Hindlimb muscle (tissue), 1 donor: ENCODE measurements around the gene NR2F1-AS1. TPM values are rescaled to one million over a fixed set of nuclear protein-coding genes. Genes with fewer than 3 reads are reported as not detected.

Experiments
- DNase-seq: peaks from one replicate; pipeline ENCODE4 v3.0.0-alpha.2; 2013
- polyA plus RNA-seq: library from polyadenylated mRNA; unstranded; fragments of 120-200 nt; gene quantifications from one replicate; pipeline ENCODE4 v1.2.1, GENCODE V29; 2013; ENCODE audit not compliant: insufficient read length

NR2F1-AS1 gene
- polyA plus RNA-seq, 1 donor = 2.7 TPM

GRCh38 chr5:93589152-93589828 lies 8.3 kb upstream of the NR2F1-AS1 start:
- no peak for DNase-seq

DNA sequence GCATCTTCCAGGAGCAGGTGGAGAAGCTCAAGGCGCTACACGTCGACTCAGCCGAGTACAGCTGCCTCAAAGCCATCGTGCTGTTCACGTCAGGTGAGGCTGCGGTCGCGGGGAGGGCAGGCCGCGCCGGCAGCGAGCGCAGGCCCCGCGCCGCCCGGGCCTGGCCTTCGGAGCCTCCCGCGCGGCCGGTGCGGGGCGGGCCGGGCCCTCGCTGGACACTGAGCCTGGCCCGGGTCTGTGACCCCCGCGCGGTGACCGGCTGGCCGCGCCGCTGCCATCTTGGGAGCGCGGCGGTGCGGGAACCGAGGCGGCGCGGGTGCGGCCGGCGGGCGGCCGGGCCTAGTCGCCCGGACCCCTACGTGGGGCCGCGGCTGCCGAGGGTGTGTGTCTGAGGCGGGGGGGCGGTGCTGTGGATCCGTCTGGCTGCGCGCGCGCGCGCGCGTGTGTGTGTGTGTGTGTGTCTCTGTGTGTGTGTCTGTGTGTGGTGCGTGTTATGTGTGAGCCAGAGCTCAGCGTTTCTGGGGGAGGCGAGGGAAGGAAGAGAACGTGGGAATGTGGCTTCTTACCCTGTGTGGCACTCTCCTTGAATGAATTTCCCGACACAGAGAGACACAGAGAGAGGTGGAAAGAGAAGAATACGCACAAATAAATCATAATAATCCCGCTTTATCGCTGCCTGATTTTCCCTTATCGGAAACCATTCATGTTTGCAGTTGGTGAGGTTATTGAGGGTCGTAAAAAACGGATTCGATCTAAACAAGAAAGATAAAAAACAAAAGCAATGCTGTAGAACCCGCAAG lies 7.5 kb upstream of the NR2F1-AS1 start:
- DNase-seq = no peak

GRCh38 chr5:93587597-93588351 lies 6.8 kb upstream of the NR2F1-AS1 start:
- no peak for DNase-seq

GRCh38 chr5:93586736-93587596 lies 5.9 kb upstream of the NR2F1-AS1 start:
- no peak for DNase-seq

GRCh38 chr5:93585767-93586385 lies 4.9 kb upstream of the NR2F1-AS1 start:
- no peak for DNase-seq

DNA sequence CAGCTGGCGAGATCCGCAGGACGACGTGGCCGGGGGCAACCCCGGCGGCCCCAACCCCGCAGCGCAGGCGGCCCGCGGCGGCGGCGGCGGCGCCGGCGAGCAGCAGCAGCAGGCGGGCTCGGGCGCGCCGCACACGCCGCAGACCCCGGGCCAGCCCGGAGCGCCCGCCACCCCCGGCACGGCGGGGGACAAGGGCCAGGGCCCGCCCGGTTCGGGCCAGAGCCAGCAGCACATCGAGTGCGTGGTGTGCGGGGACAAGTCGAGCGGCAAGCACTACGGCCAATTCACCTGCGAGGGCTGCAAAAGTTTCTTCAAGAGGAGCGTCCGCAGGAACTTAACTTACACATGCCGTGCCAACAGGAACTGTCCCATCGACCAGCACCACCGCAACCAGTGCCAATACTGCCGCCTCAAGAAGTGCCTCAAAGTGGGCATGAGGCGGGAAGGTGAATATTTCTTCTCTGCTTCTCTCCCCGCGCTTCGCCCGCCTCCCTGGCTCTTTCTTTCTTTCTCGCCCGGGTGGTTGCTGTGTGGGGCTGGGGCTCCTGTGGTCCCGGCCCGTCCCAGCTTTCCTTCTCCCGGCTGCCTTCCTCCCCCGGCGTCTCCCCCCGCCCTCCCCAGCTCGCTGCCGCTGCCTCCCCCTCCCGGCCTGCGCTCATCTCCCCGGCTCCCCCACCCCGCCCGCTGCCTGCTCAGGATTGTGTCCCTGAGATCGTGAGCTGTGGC lies 4.2 kb upstream of the NR2F1-AS1 start:
- DNase-seq = no peak

DNA sequence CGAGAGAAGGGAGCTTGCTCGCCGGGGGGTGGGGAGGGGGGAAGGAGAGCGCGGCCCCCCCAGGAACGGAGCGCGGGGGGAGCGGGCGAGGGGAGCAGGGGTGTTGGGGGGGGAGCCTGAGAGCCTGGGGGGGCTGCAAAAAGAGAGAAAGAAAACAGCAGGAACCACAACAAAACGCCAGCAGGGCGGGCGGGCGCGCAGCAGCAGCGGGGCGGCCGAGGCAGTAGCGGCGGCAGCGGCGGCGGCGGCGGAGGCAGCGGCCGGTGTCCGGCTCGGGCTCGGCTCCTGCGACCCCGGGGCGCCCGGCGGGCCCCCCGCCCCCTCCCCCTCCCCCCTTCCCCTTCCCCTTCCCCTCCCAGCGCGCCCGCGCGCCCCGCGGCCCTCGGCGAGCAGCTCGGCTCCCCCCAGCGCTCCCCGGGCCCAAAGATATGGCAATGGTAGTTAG lies 3.6 kb upstream of the NR2F1-AS1 start:
- DNase-seq = no peak

DNA sequence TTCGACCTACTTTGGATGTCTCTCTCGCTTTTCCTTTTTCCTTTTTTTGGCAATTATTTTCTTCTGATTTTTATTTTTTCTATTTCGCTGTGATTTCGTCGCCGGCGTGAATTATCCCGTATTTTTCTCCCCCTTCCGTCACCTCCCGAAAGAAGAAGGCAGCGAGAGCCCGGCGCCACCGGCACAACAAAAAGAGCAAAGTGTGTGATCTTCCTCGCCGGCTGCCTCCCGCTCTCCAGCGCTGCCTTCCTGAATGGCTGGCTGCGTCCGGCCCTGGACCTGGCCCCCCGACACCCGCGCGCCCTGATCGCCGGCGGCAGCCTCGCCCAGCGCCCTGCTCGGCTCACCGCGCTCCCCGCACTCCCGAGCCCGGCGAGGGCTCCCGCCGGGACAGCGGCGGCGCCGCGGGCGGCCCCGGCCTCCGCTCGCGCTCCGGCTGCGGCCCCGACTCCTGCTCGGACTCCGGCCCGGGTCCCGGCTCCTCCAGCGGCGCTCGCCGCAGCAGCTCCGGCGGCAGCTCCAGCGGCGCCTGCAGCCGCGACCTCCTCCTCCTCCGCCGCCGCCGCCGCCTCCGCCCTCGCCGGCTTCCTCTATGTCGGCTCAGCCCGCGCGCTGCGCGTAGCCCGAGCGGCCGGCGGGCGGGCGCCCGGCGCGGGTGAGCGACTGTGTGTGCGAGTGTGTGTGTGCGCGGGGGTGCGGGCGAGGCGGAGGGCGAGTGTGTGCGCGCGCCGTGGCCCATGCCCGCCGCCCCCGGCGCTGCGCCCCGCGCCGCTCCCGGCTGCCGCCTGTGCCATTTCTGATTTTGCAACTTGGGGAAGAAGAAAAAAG lies 3.0 kb upstream of the NR2F1-AS1 start:
- DNase-seq = no peak

- no peak for DNase-seq
Measured at GRCh38 chr5:93583439-93583767, 2.4 kb upstream of the NR2F1-AS1 start.

- DNase-seq = peak; percentile 72
Measured at GRCh38 chr5:93582677-93583438, 1.8 kb upstream of the NR2F1-AS1 start, which contains the start of gene NR2F1. Gene NR2F1 (plus strand): TSS chr5:93583222. CDS start chr5:93585024, 1,802 bp downstream.

GRCh38 chr5:93582167-93582462 lies 1.1 kb upstream of the NR2F1-AS1 start:
- no peak for DNase-seq

DNA sequence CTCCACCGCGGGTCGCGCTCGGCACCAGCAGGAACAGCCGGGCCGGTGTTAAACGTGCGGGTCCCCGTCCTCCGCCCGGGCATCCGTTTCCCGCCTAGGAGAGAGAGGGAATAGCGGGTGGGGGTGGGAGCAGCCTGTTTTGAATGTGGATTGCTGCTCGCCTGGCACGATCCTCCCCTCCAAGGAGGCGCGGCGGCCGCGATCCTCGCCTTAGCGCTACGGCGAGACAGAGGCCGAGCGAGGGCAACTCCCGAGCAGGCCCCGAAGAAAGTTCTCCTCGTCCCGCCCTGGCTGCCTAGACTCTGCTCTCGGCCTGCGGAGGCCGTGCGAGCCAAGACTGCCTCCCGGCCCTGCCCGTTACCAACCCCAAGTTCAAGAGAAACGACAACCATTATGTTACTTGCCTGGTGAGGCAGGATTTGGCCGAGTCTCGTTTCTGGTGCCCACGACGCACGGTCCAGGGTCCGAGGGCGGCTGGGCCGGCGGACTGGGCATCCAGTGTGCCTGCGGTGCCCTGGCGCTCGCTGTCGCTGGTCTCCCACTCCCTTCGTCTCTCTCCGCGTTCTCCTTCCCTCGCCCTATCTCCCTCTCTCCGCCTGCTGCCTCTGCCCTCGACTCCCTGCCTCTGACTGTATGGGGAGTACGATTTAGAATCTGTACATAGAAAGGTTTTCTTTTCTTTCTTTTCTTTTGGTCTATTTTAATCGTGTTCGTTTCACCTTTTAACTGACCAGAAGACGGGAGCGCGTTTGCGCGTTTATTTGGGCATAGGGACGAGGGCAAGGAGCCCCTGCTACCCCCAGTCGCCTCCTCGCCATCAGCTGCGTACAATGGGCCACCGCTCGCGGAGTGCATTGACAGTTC lies 724 bp downstream of the NR2F1-AS1 start:
- no peak for DNase-seq

GRCh38 chr5:93579692-93580062 lies 1.3 kb downstream of the NR2F1-AS1 start:
- no peak for DNase-seq

DNA sequence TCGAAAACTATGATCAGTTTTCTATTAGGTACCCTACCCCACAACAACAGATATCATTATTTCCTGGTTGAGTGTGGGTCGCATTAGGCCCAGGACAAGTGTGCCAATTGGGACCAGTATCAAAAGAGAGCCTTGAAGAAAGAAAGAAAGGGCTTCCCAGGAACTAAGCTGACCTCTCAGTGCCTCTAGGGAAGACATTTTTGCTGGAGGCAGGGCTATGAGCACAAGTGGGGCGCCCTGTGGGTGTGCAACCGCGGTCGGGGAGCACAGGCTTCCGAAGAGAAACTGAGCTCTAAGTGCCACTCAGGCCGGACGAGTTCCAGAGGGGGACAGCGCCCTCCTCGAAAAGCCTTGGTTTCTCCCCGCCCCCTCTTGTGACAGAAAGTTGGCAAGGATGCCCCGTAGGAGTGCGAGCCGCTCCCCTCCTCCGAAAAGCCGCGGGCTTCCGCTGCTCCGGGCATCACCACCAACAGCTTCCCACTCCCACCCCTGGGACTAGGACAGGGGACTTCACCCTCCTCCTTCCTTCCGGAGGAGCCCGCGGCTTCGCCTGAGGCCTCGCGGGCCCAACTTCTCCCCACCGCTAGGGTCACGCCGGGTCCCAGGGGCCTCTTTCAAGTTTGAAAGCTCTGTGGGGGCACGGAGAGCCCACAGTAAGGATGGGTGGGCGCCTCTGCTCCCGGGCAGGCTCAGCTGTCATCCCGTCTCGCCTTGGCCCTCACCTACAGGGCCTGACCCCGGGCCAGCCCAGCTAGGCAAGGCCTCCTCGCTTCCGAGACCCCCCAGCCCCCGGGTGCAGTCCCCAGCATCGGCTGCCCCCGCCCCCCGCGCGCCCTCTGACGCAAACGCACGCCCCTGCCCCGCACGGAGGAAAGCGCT lies 2.0 kb downstream of the NR2F1-AS1 start:
- DNase-seq = no peak

DNA sequence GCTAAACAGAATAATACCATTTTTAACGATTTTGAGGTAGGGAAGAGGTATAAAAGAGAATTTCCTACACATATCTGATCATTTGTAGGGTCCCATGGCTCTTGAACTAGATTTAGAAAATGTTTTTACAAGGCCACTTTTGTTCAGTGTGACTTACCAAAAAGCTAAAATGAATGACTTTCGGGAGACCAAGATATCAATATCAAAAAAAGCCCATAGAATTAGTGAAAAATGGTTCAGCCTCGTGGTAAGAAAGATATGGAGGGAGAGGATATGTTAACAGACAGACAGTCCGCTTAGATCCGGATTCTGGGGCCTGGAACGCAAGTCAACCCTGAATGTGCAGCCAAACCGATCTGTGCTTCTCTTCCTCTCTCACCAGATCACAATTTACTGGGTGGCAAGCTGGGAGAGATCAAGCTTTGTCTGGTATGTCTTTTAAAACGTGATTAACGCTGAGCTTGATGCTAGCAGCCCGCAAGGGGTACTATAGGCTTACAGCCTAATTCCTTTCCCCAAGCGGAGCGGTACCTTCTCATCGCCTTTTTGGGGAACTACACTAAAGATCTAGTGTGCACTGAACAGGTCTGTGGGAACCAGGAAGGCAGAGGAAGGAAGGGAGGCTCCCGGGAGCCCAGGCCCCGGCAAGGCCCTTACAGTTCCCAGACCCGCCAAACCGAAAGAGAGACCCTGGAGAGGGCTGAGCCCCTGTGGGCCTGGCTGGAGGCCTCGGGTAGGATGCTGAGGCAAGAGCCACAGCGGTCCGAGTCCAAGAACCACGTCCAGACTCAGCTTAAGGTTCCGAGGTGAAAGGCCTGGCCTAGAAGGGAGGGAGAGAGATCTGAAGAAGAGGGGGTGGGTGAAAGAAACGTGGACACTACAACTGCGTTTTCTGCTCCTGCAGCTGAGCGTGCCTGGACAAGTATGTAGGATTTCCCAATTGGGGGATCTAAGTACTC lies 2.9 kb downstream of the NR2F1-AS1 start:
- no peak for DNase-seq
